ENCODE data around the gene NALCN. TPM values are rescaled to one million over a fixed set of nuclear protein-coding genes. Genes with fewer than 3 reads are reported as not detected.

NALCN gene
- total RNA-seq, 4 donors from 2014 or later: 0.12 to 2.0 (median 0.66) TPM

DNA sequence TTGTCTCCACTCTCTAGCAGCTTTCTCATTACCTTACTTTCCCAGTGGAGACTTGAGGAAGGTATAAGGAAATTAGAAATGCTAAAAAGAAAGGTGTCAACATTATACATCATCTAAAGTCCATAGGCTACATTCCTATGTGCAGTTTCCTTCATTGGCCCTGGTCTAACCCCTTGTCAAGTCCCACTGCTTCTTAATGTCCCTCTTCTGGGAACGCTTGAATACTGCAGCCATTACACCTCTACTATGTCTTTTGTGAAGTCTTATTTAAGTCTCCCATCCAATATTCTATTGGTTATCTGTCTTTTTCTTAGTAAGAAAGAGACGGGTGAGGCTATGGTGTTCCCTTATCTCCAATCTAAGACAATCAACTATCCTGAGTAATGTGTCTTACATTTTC, 409.1 kb downstream of the NALCN start:
- Histone ChIP-seq H3K4me3 (no peak overlapping the region), H3K27me3 (no peaks in the 10 kb centered on the region), H3K9me3 (no peaks in the 10 kb centered on the region), H3K36me3 (no peaks in the 10 kb centered on the region), H3K27ac (no peak overlapping the region), H3K4me1 (no peaks in the 10 kb centered on the region)
- TF ChIP-seq EP300 (IDR thresholded peaks at IDR 0.05): no peak
- TF ChIP-seq POLR2AphosphoS5 (IDR thresholded peaks at IDR 0.05): no peak
- TF ChIP-seq, protein P1, sequence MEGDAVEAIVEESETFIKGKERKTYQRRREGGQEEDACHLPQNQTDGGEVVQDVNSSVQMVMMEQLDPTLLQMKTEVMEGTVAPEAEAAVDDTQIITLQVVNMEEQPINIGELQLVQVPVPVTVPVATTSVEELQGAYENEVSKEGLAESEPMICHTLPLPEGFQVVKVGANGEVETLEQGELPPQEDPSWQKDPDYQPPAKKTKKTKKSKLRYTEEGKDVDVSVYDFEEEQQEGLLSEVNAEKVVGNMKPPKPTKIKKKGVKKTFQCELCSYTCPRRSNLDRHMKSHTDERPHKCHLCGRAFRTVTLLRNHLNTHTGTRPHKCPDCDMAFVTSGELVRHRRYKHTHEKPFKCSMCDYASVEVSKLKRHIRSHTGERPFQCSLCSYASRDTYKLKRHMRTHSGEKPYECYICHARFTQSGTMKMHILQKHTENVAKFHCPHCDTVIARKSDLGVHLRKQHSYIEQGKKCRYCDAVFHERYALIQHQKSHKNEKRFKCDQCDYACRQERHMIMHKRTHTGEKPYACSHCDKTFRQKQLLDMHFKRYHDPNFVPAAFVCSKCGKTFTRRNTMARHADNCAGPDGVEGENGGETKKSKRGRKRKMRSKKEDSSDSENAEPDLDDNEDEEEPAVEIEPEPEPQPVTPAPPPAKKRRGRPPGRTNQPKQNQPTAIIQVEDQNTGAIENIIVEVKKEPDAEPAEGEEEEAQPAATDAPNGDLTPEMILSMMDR (IDR thresholded peaks at IDR 0.05): no peak
- TF ChIP-seq POLR2A (IDR thresholded peaks at IDR 0.05): no peak
- no peak for ATAC-seq
- 71 to 73% methylated on average over 2 of the region's 2 CpGs for WGBS, 2 donors (ENCODE audit: low coverage in 1 of 2)

Other genes with a start within 250 kb of the NALCN start
- gene ITGBL1, start 36.2 kb upstream of the NALCN start, total RNA-seq: 10 to 100 TPM in 2 of 4 donors, 1 to 10 TPM in 2; 8.6 to 28.0 (median 12.8) TPM

Data from gastroesophageal sphincter (tissue), 4 donors.